OCI-LY3 (cell line): ENCODE measurements around the gene OBSCN.

Experiments
- EZH2phosphoT487 ChIP-seq: fragments of 200-600 bp; shearing (Covaris generic); IDR thresholded peaks from 2 replicates; pipeline ENCODE4 v1.6.1; 2018; ENCODE audit warnings: antibody characterized with exemption, mixed run types, low read depth
- TF ChIP-seq, protein P1 (sequence below): fragments of 200-600, 300-600 bp; sonication (generic); IDR thresholded peaks from 2 replicates; pipeline ENCODE4 v1.5.1; 2014; ENCODE audit warnings: antibody characterized with exemption, low read length, low read depth

DNA sequence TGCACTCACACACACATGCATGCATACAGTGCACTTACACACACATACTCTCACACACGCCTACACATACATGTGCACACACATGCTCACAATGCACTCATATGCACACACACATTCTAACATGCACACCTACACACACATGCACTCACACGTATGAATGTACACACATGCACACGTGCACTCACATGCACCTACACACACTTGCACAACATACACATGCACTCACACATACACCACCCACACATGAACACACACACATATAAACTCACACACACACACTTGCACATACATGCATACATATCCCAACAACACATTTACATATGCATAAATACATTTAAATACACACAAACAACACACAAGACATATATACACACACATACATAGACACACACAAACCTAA, 30.6 kb downstream of the OBSCN start:
- TF ChIP-seq, protein P1, sequence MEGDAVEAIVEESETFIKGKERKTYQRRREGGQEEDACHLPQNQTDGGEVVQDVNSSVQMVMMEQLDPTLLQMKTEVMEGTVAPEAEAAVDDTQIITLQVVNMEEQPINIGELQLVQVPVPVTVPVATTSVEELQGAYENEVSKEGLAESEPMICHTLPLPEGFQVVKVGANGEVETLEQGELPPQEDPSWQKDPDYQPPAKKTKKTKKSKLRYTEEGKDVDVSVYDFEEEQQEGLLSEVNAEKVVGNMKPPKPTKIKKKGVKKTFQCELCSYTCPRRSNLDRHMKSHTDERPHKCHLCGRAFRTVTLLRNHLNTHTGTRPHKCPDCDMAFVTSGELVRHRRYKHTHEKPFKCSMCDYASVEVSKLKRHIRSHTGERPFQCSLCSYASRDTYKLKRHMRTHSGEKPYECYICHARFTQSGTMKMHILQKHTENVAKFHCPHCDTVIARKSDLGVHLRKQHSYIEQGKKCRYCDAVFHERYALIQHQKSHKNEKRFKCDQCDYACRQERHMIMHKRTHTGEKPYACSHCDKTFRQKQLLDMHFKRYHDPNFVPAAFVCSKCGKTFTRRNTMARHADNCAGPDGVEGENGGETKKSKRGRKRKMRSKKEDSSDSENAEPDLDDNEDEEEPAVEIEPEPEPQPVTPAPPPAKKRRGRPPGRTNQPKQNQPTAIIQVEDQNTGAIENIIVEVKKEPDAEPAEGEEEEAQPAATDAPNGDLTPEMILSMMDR, result no peak
- TF ChIP-seq EZH2phosphoT487, result no peak
